HG03064 (cell line): ENCODE data around the gene PPP2R2C.

Experiments used
- ATAC-seq: cut with Tn5 transposase; IDR thresholded peaks from one replicate; pipeline ENCODE4 v1.9.1; 2021; ENCODE audit warnings: low read depth; ENCODE audit not compliant: unreplicated experiment

PPP2R2C gene

GRCh38 chr4:6469898-6470501, 2.4 kb downstream of the PPP2R2C start:
- ATAC-seq, result no peak

DNA sequence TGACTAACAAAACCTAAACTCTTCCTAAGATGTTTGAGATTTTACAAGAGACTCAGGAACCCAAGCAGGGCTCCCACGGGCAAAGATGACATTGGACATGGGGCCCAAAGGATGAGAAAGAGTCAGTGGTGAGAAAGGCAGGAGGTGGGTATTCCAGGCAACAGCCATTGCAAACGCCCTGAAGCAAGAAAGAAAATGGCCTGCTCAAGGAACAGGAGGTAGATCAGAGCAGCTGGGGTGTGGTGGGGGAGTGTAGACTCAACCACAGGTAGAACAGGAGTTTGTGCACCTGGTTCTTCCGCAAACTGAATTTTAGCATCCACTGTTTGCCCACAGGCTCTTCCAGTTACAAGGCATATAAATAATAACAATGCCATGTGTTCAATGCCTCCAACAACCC, 3.3 kb downstream of the PPP2R2C start:
- ATAC-seq, result no peak

DNA sequence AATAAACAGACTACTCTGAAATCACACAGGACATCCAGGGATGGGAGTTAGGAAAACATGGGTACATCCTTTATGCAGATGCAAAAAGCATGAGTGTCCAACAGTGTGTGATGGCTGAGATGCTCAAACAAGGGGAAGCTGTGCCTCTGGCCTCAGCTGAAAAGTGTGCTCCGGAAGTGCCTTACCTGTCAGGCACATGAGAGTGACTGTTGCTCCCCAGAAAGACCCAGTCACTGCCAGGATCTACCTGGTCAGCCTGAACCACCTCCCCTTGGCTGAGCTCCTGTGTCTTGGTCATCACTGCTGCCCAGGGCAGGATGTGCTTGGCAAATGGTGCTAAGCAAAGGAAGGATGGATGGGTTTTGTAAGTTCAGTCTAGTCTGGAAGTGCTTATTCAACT, 4.0 kb downstream of the PPP2R2C start:
- ATAC-seq, result no peak

GRCh38 chr4:6467600-6467999, 4.8 kb downstream of the PPP2R2C start:
- no peak for ATAC-seq

DNA sequence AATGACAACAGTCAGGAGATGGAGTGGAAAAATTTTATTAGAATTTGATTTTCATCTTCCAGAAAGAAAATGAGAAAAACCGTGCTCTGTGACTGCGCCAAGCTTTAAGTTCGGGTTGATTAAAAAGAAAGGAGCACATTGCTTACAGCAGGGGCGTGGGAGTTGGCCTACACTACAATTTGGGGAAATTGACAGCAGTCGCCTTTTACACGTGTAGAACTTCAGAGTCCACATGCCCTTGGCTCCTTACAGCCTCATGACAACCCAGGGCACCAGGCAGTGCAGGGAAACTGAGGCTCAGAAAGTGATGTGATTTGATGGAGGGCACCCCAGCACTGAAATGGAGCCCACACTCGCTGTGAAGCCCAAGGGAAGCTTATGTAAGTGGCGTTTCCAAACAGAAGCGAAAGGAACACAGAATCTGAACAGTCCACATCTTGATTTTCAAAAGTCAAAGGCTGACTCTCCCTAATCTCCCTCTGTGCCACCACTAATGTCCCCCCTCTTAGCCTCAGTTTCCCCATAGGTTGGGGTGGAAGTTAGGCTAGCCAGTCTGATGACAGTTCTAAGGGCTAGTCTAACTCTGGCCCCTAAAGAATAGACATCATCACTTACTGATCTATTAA, 5.5 kb downstream of the PPP2R2C start:
- ATAC-seq, result no peak

GRCh38 chr4:6465955-6466354, 6.5 kb downstream of the PPP2R2C start:
- no peak for ATAC-seq

- ATAC-seq, result no peak
Observed at GRCh38 chr4:6464842-6465588, 7.4 kb downstream of the PPP2R2C start.

DNA sequence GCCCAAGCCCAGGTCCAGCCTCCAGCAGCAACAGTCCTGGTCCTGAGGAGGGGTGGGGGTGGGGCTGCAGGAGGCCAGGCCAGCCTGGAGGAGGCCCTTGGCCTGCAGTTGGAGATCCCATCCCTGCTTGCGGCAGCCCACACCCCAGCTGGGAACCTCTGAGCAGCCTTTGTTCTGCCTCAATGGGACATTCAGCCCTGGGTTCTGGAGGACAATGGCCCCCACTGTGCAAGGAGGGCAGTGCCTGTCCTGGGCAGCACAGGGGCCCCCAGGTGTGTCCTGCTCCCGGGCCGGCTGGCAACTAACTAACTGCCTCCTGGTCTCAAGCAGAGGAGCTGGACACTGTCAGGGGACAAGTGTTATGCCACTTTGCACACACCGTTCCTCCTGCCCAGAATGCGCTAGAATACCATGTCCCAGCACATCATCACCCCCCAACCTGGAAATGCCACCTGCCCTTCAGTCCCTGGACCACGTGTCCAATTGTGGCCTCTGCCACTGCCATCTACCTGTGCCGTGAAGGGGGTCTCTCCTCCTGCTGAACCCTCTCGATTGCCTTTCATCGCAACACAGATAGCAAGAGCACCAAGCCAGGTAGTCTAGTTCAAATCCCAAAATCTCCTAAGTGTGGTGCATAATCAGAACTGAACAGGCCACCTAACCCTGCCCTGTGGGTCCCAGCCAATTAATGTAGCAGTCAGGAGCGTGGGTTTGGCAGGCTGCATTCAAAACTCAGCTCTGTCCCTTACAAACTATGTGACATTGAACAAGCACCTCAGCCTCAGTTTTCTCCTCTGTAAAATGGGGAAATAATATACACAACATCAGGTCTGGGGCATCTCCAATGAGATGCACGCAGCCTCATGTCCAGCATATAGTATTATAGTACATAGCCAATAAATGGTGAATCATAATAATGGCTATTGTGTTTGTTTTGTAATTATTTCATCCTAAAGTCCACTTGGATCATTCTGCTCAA, 8.8 kb downstream of the PPP2R2C start:
- no peak for ATAC-seq

DNA sequence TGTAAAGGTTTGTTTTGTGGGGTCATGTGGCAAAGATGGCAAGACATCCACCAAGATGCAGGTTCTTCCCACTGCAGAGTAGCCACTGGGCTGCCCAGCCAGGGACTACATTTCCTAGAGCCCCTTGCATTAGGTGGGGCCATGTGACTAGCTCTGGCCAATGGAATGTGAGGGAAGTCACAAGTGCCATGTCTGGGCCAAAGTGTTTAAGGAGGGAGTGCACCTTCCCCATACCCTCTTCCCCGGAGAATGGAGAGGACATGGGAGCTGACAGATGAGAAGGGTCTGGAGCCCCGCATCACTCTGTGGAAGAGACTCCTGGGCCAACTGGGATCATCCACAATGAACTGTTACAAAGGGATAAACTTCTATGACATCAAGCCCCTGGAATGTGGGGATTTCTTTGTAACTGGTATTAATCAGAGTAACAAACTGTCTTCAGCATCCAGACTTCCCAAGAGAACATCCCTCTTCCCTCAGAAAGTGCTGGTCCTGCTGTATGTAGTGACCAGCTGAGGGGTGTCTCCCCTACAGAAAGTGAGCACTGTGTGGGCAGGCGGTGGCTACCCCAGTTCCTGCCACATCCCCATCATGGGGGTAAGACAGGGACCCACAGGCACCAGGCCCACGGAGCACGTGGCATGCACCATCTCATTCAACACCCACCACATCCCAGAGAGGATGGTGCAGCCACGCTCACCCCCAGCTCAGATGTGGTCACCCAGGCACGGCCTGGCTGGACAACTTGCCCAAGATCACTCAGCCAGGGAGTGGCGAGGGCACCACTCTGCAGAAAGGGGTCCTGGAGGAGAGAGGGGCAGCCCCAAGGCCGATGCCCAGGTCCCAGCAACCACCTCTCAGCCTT, 10.9 kb downstream of the PPP2R2C start:
- ATAC-seq, result no peak

- no peak for ATAC-seq
Observed at GRCh38 chr4:6460876-6461275, 11.5 kb downstream of the PPP2R2C start.

DNA sequence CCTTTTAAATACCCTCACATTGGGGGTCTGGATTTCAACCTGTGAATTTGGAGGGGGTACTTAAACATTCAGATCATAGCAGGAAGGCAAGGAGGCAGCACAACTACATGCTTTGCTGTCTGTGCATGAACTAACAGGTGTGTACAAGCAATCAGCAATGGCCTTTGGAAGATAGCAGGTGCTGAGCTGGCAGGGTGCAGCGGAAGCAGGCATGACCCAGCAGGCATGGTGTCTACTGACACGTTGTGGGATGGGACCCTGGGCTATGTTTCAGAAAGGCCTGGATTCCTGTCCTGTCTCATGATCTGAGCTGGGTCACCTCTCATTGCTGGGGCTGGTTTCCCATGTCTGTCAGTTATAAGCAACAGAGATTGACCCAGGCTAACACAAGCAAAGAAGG, 13.9 kb downstream of the PPP2R2C start:
- no peak for ATAC-seq

DNA sequence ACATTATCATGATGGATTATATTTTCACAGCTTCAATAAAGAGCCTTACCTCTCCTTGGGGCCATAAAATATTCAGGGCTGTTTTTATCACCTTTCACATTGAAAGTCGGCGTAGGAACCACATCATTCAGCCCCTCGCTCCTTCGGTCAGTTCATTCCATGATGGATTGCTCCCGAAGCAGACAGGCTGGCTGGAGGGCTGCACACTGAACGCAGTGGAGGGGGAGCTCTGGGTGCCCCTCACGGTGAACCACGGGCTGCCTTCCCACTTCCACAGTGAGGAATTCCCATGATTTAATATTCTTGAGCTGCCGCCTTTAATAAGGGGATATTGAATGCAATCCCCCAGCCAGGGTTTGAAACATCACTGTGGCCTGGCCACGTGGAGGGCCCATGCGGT, 16.0 kb downstream of the PPP2R2C start:
- ATAC-seq, result no peak

DNA sequence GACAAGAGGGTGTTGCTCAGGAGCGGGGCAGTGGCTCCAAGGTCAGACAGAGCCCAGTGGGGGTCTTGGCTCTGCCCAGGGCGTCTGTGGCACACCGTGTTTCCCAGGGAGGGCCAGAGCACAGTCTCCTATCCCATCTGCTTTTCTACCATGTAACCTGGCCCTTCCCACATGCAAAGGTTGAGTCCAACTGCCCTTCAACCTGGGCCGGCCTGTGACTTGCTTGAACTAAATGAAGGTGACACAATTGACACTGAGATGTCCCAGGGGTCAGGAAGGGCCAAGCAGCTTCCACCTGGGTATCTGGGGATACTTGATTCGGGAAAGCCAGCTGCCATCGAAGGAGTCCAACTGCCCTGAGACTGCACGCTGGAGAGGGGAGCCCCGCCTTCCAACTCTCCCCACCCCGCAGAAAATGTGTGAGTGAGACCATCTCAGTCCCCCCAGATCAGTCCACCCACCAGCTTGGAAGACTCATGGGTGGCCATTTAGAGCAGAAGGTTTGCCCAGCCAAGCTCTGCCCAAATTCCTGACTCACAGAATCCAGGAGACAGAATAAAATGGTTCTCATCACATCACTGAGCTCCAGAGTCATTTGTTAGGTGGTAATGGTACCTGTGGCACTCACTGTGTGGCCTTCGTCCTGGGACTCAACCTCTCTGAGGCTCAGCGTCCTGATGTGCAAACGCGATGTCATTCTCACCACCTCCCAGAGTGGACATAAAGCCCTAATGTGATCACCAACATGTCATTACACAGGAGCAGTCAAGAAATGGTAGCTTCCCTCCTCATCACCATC, 18.1 kb downstream of the PPP2R2C start:
- no peak for ATAC-seq

DNA sequence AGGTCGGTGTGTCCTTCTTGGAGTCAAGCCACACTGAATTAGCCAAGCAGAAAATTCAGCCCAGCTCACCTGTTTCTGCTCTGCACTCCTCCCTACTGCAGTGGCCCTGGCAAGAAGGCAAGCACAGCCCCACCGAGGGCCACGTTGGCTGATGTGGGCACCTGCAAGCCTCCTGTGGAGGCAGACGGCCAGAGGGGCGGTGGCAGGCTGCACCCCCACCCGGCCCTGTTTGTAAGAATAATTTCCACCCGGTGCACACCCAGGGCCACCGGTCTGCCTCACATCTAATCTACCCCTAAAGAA, 18.8 kb downstream of the PPP2R2C start:
- no peak for ATAC-seq

DNA sequence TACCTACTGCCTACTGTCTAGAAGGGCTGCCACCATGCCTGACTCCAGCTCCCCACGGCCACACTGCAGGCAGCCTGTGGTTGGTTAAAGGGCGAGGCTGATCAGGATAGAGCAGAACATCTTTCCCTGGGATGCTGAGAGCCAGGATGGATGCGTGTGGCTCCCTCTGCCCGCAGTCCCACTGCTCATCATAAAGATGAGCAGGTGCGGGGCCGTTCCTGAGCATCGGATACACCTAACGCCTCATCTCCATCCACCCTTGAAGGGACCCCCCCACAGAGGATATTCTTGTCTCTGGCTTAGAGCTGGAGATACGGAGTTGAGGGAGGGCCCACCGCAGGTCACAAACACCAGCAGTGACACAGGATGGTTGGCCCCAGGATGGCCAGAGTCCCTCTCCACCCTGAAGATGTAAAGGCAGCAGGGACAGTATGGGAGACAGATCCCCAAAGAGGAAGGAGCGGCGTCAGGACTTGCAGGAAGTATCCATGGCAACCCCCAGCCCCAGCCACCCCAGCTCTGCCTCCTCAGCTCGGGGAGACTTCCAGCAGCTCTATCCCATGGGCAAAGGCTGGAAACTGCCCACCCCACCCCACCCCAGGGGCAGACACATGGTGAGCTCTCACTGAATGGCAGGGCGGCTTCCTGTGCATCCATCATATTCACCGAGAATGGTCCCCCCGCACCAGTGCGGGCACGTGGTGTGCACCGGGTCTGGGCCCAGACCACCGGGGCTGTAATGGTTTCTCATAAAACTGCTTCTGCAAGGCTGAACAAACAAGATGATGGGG, 19.3 kb downstream of the PPP2R2C start:
- ATAC-seq, result no peak

DNA sequence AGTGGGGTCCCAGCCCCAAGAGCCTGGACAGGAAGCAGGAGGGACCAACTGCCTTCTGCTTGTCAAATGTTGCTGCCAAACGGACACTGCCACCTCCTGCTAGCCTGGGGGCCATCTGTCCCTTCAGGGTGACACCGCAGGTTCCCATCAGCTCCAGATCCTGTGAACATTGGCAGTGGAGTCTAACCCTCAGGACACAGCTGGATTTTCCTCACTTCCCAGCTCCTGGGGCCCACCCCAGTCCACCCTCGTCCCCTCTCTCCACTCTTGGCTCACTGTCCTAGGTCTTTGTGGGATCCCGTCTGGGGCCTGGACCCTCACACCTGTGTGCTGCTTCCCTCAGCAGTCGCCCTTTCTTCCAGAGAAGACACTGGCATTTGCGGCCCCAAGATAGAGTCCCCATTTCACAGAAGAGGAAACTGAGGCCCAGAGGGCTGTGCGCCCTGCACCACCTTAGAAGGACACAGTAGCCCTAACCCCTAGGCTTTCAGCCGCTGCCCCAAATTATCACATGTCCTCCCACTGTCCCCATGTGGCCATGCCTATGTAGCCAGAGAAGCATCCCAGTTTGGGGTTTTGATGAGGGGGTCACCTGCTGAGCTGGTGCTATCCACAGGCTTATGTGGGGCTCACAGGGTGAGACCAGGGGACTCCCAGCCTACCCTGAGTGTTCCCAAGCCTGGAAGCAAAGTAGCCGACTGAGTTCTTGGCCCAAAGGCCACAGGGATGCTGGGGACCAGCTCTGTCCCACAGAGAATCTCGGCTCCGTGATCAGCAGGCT, 20.1 kb downstream of the PPP2R2C start:
- ATAC-seq, result no peak

- ATAC-seq, result no peak
Observed at GRCh38 chr4:6451309-6451708, 21.1 kb downstream of the PPP2R2C start.

DNA sequence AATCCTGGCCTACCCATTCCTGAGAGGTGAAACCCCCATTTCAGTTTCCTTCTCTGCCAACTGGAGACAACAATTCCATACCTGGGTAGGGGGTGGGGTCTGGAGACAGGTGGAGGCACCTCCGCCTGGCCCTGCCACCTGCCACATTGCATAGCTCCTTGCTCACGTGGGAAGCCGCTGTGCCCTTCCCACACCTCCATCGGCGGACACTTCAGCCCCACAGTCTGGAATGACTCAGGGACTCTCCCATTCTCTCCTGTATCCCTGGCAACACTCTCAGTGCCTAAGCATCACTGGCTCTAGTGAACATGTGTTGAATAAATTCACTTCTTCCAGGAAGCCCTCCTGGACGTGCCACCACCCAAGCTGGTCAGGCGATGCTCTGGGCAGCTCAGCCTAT, 21.7 kb downstream of the PPP2R2C start:
- ATAC-seq, result no peak
